Right renal cortex interstitium (tissue), 3 donors: Measurements from ENCODE around the gene KRTAP10-2. TPM values are rescaled to one million over a fixed set of nuclear protein-coding genes. Genes with fewer than 3 reads are reported as not detected.
"Not testable (repeated sequence)": the region's sequence is repeated elsewhere in the genome, so short reads cannot be mapped to it uniquely, and the experiment has no call there.

Source experiments
- DNase-seq, 3 donors: peaks; one replicate each; pipeline ENCODE4 v3.0.0-alpha.2; 2013; ENCODE audit warnings: low read depth in 3 of 3, low spot score in 2 of 3
- polyA plus RNA-seq, 3 donors: library from polyadenylated mRNA; unstranded; fragments of 120-200 nt; gene quantifications; one replicate each; pipeline ENCODE4 v1.2.1, GENCODE V29; 2013; ENCODE audit not compliant: insufficient read length in 3 of 3

The KRTAP10-2 gene
- polyA plus RNA-seq, 3 donors, result not detected

DNA sequence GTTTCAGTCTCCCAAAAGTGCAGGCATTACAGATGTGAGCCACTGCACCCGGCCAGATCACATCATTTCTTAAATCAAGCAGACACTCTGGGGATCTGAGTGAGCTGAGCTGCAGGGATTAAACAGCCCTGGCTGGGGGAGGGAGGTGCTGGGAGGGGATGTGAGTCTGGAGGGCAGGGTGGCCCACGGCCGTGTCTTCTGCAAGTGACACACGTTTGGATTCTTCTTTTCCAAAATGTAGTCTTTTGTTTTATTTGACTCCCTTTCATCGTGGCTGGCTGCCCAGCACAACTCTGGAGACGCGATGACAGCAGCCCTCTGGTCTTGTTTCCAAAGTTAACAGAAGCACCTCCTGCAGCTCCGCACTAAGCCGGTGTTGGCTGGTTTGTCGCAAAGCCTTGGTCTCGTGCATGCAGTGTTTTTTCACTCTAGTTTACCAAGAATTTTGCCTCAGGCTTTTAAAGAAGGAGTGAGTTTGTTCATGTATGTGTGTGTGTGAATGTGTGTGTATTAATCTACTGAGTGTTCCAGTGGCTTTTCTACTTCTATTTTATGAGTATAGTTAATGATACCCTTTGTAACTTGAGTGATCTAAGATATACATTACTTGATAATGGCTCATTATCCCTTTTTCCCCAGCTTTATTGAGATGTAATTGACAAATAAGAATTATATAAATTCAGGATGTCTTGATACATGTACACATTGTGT lies 31.9 kb upstream of the KRTAP10-2 start:
- DNase-seq, result no peak

DNA sequence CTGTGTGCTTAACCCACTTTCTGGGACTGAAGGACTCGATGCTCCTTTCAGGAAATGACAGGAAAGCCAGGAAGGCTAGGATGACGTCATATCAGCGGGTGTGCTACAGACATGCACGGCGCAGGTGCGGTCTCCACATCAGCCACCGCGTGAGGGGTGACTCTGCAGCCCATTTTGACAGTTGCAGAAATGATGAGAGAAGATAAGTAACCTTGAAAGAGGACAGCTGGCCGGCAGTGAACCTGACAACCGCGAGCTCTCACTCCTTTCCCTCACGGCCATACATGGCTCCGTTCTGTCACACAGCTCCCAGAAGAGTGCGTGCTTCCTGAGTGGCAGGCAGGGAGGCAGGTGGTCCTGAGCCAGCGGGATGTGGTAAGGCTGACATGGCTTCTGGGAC lies 30.8 kb upstream of the KRTAP10-2 start:
- no peak for DNase-seq

DNA sequence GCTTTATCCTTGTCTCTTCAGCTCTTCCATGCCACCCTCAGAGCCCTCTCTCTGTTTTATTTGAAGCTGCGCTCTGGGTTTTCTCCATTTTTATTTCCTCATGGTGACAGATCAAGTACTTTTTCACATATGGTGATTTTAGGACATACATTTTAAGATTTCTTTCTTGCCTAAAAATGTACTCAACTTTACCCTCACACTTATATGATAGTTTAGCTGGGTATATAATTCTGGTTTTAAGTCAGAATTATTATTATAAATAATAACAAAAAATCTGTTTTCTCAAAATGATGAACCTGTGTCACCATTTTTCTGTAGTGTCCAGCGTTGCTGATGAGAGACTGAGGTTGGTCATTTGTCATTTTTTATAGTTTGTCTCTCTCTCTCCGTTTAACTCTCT lies 29.9 kb upstream of the KRTAP10-2 start:
- no peak for DNase-seq

DNA sequence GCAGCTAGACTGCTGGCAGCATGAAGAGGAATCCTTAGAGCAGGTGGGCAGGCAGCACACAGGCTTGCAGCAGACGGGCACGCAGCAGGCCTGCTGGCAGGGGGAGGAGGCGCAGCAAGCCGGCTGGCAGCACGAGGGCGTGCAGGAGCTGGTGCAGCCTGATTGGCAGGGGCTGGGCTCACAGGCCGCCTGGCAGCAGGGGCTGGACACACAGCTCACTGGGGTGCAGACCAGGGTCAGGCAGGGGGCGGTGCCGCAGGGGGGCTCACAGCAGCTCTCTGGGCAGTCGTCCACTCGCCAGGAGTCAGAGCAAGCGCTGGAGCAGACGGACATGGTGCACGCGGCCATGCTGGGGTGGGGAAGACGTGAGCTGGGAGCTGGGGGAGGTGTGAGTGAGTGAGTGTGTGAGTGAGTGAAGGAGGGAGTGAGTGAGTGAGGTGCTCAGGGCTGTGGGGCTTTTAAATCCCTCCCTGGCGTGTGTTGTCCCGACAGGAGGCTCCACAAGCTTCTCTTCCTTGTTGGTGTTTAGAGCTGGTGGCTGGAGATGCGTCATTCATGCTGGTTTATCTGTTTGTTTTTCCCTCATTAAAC lies 29.0 kb upstream of the KRTAP10-2 start, which contains the start of gene KRTAP10-5:
TSS of gene KRTAP10-5 (minus strand) at position 374 of the 591 bp plus-strand sequence. CDS start at position 348, 26 bp downstream.
- DNase-seq, result not testable (repeated sequence)

DNA sequence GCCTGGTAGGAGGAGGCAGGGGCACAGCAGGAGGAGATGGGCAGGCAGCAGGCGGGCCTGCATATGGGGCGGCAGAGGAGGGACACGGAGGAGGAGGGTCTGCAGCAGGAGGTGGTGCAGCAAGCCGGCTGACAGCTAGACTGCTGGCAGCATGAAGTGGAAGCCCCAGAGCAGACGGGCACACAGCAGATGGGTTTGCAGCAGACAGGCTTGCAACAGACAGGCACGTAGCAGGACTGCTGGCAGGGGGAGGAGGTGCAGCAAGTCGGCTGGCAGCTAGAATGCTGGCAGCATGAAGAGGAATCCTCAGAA lies 28.5 kb upstream of the KRTAP10-2 start:
- no peak for DNase-seq

DNA sequence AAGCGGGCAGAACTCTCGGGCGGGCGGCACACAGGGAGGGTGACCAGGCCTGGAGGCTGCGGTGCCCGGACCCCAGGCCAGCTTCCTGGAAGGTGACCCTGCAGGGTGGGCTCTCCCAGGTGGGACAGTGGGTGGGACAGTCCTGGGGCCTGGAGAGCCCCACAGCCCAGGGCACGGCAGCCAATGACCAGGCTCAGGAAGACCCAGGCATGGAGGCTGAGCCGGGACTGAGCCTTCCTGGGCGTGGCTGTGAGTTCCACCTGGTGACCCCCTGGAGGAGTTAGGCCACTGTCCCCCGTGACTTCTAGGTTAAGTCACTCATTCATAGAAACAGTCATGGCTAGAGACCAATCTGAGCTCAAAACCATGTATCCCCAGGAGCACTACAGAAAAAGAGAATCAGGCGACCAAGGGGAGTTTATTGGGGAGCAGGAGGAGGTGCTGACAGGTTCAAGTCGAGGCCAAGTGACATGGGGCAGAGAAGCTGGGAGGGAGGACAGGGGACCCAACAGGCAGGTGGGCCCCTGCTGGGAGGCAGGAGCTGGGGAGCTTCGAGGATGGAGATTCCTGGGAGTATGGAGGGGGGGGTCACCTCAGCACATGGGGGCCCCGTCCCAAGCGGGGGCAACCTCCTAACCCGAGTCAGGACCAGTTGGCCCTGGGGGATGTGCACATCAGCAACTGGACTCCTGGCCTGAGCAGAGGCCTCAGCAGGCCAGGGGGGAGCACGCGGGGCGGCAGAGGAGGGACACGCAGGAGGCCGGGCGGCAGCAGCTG lies 27.9 kb upstream of the KRTAP10-2 start:
- DNase-seq, result no peak

DNA sequence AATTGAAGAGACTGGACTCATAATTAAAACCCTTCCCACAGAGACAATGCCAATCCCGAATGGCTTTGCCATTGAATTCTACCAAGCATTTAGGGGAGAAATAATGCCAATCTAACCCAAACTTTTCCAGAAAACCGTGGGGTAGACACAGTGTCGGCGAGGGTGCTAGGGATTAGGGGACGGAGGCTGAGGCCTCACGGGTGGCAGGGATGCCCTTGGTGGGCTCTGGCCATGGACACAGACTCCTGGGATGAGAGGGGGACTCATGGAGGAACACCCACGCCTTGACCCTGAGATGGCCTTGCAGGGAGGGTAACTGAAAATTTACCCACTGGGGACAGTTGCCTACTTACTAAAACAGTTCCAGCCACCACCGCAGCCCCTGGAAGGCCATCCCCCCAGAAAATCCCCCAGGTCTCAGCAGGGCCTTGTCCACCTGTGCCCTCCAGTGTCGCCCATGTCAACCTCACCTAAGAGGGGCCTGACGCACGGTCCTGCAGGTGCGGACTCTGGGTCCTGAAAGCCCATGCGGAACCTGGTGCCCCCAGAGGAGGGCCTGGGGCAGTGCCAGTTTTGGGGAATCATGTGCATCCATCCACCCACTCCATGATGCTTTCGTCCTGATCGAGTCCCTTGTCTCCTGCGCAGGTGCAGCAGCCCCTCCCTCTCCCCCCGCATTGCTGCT lies 27.2 kb upstream of the KRTAP10-2 start:
- no peak for DNase-seq

DNA sequence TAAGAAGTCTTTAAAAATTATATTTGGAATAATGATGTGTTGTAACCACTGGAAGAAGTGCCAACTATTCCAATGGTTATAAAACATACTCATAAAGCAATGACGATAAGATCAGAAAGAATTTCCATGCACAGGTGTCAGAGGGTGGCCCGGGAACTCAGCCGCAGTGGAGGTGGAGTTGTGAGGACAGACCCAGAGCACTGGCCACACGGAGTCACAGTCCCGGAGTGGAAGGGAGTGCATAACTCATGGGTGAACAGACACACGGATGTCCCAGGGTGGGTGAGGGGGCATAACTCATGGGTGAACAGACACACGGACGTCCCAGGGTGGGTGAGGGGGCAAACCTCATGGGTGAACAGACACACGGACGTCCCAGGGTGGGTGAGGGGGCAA lies 24.7 kb upstream of the KRTAP10-2 start:
- no peak for DNase-seq

DNA sequence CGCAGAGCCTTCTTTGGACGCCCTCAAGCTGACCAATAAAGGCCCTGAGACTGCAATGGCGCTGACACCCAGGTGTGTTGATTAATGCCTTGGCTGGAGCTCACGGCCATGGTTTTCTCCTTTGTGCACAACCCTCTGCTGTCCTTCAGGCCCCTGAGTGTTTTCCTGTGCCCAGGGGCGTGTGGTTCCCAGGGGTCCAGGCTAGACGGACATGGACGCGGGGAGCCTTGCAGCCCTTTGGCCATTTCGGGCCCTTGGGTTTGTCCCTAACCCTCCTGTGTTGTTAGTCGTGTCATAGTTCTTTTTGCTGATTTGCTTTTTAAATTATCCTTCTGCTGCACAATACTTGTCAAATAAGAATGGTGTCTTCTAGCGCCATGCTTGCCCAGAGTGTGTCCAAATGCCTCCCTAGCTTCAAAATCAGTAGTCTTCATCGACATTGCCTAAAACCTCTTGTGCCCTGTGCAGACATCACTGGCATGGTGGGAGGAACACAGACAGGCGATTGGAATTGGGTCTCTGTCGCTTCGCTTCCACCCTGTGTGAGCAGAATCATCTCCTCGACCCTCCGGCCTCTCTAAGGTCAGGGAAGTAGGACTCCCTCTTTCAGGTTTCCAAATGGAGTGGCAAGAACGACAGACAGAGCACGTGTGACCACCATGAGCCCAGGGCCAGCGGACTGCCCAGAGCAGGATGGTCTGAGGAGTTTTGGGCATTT lies 24.2 kb upstream of the KRTAP10-2 start:
- DNase-seq, result no peak

DNA sequence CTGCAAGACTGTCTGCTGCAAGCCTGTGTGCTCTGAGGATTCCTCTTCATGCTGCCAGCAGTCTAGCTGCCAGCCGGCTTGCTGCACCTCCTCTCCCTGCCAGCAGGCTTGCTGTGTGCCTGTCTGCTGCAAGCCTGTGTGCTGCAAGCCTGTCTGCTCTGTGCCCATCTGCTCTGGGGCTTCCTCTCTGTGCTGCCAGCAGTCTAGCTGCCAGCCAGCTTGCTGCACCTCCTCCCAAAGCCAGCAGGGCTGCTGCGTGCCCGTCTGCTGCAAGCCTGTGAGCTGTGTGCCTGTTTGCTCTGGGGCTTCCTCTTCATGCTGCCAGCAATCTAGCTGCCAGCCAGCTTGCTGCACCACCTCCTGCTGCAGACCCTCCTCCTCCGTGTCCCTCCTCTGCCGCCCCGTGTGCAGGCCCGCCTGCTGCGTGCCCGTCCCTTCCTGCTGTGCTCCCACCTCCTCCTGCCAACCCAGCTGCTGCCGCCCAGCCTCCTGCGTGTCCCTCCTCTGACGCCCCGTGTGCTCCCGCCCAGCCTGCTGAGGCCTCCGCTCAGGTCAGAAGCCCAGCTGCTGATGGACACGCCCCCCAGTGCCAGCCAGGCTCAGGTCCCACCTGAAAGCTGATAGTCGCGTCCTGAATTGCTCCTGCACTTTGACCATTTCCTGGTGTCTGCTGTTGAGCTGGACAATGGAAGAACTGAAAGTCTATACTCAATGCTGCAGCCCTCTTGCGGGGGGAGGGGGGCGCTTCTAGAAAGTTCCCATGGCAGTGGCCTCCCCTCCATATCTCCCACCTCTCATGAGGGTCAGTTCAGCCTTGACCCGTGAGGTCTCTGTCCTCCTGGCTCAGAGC lies 23.4 kb upstream of the KRTAP10-2 start:
- DNase-seq, result no peak

DNA sequence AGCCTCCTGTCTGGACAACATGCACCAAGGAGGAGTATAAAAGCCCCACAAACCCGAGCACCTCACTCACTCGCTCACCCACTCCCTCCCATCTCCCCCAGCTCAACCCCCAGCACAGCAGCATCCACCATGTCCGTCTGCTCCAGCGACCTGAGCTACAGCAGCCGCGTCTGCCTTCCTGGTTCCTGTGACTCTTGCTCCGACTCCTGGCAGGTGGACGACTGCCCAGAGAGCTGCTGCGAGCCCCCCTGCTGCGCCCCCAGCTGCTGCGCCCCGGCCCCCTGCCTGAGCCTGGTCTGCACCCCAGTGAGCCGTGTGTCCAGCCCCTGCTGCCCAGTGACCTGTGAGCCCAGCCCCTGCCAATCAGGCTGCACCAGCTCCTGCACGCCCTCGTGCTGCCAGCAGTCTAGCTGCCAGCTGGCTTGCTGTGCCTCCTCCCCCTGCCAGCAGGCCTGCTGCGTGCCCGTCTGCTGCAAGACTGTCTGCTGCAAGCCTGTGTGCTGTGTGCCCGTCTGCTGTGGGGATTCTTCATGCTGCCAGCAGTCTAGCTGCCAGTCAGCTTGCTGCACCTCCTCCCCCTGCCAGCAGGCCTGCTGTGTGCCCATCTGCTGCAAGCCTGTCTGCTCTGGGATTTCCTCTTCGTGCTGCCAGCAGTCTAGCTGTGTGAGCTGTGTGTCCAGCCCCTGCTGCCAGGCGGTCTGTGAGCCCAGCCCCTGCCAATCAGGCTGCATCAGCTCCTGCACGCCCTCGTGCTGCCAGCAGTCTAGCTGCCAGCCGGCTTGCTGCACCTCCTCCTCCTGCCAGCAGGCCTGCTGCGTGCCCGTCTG lies 22.5 kb upstream of the KRTAP10-2 start, which contains the start of gene KRTAP10-4:
TSS of gene KRTAP10-4 (plus strand) at position 100 of the 827 bp plus-strand sequence. CDS start at position 130, 30 bp downstream.
- not testable (repeated sequence) for DNase-seq

DNA sequence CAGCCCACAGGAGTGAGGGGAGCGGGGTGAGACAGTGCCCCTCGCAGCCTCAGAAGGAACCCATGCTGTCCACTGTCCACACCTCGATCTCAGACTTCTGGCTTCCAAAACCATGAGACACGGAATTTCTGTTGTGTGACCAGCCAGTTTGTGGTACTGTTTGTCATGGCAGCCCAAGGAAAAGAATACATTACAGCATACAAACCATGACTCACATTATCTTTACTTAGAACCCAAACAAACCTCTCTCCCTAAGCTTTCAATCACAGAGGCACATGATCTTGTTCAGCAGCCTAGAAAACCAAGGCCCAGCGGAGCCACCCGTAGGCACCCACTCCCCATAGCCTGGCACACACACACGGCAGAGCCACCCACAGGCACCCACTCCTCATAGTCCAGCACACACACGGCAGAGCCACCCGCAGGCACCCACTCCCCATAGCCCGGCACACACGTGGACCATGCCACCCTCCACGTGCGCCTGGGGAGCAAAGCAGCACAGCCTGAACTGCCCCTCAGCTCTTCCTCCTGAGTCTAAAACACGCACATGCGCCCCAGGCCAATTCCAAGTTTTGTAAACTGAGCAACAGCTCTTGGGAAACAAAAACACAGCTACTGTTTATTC lies 21.8 kb upstream of the KRTAP10-2 start:
- no peak for DNase-seq

DNA sequence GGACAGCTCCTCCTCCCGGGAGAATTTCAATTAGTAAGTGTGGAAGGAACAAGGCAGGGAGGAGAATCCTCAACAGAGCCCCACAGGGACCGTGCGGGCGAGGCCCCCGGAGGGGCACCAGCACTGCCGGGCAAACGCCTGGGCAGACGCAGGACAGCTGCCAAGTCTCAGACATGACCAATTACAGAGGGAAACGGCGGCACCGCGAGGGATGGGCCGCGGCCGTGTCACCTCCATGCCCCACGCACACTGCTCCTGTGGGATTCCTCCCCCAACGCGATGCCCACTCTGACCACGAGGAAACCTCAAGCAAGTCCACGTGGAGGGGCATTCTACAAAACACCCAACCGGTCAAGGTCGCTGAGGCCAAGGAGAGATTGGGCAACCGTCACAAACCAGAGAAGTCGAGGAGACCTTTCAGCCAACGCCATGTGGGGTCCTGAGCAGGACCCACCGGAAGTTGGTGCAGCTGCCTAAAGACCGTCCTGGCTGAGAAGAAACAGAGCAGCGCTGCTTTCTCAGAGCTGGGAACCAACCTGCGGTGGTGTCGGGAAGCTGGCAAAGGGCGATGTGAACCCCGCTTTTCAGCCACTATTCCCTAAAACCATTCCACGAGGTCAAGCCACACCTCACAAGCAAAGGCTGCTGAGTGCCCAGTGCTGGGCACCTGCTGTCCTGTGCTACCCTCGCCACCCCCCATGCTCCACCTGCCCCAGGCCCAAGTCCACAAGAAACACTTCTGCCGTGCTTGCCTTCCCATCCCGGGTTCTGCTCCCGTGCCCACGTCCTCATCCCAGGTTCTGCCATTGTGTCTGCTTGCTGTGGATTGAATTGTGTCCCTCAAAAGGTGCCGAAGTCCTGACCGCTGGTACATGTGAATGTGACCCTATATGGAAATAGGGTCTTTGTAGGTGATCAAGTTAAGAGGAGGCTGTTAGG lies 20.8 kb upstream of the KRTAP10-2 start:
- no peak for DNase-seq

DNA sequence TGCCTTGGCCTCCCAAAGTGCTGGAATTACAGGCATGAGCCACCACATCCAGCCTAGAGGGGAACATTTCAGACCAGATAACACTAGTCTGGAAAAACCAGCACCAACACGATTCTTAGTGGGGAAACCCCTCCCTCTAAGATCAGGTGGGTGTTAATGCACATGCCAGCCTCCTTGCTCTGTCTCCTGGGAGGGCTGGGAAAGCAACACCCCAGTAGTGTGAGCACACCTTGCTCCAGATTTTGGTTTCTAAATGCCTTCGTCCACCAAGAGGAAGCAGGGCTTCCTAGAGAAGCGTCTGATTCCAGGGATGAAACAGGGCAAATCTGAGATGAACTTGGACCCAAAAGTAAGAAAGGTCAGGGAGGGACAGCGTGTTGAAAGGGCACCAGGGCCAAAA lies 20.0 kb upstream of the KRTAP10-2 start:
- no peak for DNase-seq

DNA sequence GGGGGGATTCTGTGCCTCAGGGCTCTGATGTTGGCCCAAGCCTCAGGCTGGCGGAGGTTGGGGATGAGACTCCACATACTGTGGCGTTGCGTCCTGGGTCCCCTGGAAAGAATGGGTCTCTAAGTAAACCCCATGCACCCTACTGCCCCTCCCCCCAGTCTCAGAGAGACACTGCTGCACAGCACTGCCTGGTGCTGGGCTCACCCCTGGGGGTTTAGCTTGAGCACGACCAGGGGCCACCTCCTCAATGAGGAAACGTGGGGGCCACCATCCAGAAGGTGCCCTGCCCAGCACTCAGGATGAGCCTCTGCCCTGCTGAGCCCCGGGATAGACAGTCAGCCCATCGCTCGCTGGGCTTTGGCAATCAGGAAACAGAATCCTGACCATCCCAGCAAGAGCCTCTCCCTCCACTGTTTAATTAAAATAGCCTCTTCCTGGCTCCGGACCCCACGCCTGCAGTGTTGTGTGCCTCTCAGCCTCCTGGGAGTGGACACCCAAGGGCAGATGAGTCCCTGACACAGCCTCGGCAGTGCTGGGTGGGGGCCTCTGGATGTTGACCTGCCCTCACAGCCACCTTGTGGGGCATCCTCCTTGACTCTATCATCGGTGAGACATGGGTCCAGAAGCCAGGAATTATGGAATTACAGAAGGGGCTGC lies 18.7 kb upstream of the KRTAP10-2 start:
- DNase-seq, result no peak

DNA sequence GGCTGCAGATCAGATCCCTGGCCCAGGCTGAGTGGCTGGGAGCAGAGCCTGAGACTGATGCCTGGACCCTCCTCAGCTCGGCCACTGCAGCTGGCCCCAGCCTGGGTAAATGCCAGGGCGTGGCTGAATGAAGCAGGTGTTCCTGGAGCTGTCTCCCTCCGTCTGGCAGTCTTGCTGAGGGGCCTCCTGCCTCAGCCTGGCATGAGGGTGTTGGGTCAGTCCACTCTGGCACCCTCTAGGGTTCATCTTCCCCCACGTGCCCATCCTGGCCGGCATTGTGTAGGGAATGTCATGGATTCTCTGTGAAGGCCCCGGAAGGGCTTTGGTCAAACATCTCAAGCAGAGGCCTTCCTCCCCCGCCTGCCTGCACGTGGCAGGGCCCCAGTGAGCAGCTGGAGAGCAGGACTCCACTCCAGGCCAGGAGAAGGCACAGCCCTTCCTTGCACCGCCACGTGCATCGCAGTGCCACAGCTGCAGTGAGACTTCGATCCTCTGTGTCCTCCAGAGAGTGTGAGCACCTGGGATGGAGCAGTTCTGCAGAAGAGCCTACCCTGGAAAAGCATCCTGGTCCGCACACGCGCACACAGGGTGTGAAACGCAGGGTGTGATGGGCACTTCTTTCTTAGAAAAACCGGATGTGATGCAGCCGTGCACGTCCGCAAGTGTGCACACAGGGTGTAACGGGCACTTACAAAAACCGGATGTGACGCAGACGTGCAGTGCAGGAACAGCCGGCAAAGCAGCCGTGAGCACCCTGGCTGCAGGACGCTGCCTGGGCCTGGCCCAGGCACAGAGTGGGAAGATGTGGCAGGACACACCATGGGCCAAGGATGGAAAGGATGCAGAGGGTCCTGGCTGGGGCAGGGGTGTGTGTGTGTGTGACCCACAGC lies 17.6 kb upstream of the KRTAP10-2 start:
- no peak for DNase-seq
